HG03280 (cell line): ENCODE data around the gene CCDC174.

Experiments used
- ATAC-seq: cut with Tn5 transposase; IDR thresholded peaks from one replicate; pipeline ENCODE4 v1.9.1; 2021; ENCODE audit warnings: mild to moderate bottlenecking, moderate library complexity; ENCODE audit not compliant: unreplicated experiment

CCDC174 gene

GRCh38 chr3:14624498-14624897 lies 27.1 kb upstream of the CCDC174 start:
- ATAC-seq, result no peak

GRCh38 chr3:14625443-14625842 lies 26.1 kb upstream of the CCDC174 start:
- no peak for ATAC-seq

- no peak for ATAC-seq
Measured at GRCh38 chr3:14627815-14628214, 23.7 kb upstream of the CCDC174 start.

- ATAC-seq, result no peak
Measured at GRCh38 chr3:14628406-14628805, 23.2 kb upstream of the CCDC174 start.

GRCh38 chr3:14630404-14631100 lies 21.0 kb upstream of the CCDC174 start:
- no peak for ATAC-seq

GRCh38 chr3:14631101-14631497 lies 20.5 kb upstream of the CCDC174 start:
- ATAC-seq, result no peak

GRCh38 chr3:14631687-14632441 lies 19.7 kb upstream of the CCDC174 start:
- ATAC-seq, result no peak

- no peak for ATAC-seq
Measured at GRCh38 chr3:14632442-14632930, 19.1 kb upstream of the CCDC174 start.

GRCh38 chr3:14633417-14633816 lies 18.1 kb upstream of the CCDC174 start:
- ATAC-seq, result no peak

- ATAC-seq, result peak; percentile 55
Measured at GRCh38 chr3:14633819-14634424, 17.6 kb upstream of the CCDC174 start.

- ATAC-seq, result no peak
Measured at GRCh38 chr3:14634763-14635400, 16.7 kb upstream of the CCDC174 start.

- ATAC-seq, result no peak
Measured at GRCh38 chr3:14636496-14637087, 15.0 kb upstream of the CCDC174 start.

GRCh38 chr3:14640157-14640562 lies 11.4 kb upstream of the CCDC174 start:
- no peak for ATAC-seq

GRCh38 chr3:14640734-14641133 lies 10.8 kb upstream of the CCDC174 start:
- ATAC-seq, result no peak

- no peak for ATAC-seq
Measured at GRCh38 chr3:14641346-14641745, 10.2 kb upstream of the CCDC174 start.

GRCh38 chr3:14645453-14645852 lies 6.1 kb upstream of the CCDC174 start:
- no peak for ATAC-seq

- ATAC-seq, result no peak
Measured at GRCh38 chr3:14646131-14646573, 5.4 kb upstream of the CCDC174 start.

- no peak for ATAC-seq
Measured at GRCh38 chr3:14646589-14647413, 4.8 kb upstream of the CCDC174 start.

GRCh38 chr3:14647976-14648955 lies 3.3 kb upstream of the CCDC174 start:
- no peak for ATAC-seq
